ENCODE results near the gene RNF38. TPM values are rescaled to one million over a fixed set of nuclear protein-coding genes. Genes with fewer than 3 reads are reported as not detected.

RNF38 gene
- total RNA-seq, 3 donors from 2014 or later: 30.8 to 45.8 (median 36.0) TPM

DNA sequence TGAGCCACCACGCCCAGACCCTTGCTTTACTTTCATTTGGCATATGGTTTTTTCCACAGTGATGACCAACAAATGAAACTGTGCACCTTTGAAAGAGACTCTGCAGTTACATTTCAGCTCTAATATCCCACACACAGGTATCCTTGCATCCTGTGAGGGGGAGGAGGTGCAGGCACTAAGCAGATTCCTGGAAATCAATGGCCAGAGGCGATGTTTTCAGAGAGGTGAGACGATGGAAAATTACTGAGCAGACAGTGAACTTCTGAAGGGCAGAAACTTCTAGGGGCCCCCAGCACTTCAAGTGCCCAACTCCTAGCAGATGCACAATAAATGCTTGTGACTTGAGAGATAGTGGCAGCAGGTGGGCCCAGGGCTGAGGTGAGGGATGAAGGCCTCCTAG lies 112.0 kb downstream of the RNF38 start:
- DNase-seq (ENCODE audit: low spot score in 2 of 2): no peak
- no peak overlapping the region for H3K4me3 ChIP-seq
- TF ChIP-seq, protein P1, sequence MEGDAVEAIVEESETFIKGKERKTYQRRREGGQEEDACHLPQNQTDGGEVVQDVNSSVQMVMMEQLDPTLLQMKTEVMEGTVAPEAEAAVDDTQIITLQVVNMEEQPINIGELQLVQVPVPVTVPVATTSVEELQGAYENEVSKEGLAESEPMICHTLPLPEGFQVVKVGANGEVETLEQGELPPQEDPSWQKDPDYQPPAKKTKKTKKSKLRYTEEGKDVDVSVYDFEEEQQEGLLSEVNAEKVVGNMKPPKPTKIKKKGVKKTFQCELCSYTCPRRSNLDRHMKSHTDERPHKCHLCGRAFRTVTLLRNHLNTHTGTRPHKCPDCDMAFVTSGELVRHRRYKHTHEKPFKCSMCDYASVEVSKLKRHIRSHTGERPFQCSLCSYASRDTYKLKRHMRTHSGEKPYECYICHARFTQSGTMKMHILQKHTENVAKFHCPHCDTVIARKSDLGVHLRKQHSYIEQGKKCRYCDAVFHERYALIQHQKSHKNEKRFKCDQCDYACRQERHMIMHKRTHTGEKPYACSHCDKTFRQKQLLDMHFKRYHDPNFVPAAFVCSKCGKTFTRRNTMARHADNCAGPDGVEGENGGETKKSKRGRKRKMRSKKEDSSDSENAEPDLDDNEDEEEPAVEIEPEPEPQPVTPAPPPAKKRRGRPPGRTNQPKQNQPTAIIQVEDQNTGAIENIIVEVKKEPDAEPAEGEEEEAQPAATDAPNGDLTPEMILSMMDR (IDR thresholded peaks at IDR 0.05): no peak
- no peak for TF ChIP-seq POLR2AphosphoS5 (IDR thresholded peaks at IDR 0.05)
- no peak for TF ChIP-seq POLR2A (IDR thresholded peaks at IDR 0.05)
- no peaks in the 10 kb centered on the region for H3K4me1 ChIP-seq
- no peaks in the 10 kb centered on the region for H3K27me3 ChIP-seq
- H3K36me3 ChIP-seq: no peaks in the 10 kb centered on the region
- no peaks in the 10 kb centered on the region for H3K9me3 ChIP-seq
- H3K27ac ChIP-seq: no peak overlapping the region
- intact Hi-C loops (cut with DNase I; ENCODE audit: low total_unique reads): no loop called here

Other genes with a start within 250 kb of the RNF38 start
- gene CCIN, start 230.9 kb downstream of the RNF38 start, total RNA-seq: under 1 TPM in 1 of 3 donors, not detected in 2; 0.80 TPM
- gene CLTA, start 209.3 kb downstream of the RNF38 start, total RNA-seq: 100 to 1,000 TPM; 177 to 202 (median 178) TPM
- gene GNE, start 141.8 kb downstream of the RNF38 start, total RNA-seq: 10 to 100 TPM; 24.9 to 38.2 (median 35.1) TPM
- under 1 TPM in 2 of 3 donors, not detected in 1; 0.48 to 0.59 TPM for gene MELK, start 172.6 kb upstream of the RNF38 start, total RNA-seq